Measurements from ENCODE around the gene TMED8.

Gene TMED8

GRCh38 chr14:77409131-77409533 is 32.2 kb upstream of the TMED8 start:
- DNase-seq (ENCODE audit: low spot score), result no peak
- TF ChIP-seq, protein P1, sequence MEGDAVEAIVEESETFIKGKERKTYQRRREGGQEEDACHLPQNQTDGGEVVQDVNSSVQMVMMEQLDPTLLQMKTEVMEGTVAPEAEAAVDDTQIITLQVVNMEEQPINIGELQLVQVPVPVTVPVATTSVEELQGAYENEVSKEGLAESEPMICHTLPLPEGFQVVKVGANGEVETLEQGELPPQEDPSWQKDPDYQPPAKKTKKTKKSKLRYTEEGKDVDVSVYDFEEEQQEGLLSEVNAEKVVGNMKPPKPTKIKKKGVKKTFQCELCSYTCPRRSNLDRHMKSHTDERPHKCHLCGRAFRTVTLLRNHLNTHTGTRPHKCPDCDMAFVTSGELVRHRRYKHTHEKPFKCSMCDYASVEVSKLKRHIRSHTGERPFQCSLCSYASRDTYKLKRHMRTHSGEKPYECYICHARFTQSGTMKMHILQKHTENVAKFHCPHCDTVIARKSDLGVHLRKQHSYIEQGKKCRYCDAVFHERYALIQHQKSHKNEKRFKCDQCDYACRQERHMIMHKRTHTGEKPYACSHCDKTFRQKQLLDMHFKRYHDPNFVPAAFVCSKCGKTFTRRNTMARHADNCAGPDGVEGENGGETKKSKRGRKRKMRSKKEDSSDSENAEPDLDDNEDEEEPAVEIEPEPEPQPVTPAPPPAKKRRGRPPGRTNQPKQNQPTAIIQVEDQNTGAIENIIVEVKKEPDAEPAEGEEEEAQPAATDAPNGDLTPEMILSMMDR (IDR thresholded peaks at IDR 0.05), result no peak
- no peak overlapping the region for H3K27ac ChIP-seq

GRCh38 chr14:77407158-77407557 is 30.3 kb upstream of the TMED8 start:
- H3K27ac ChIP-seq, result no peak overlapping the region
- DNase-seq (ENCODE audit: low spot score), result no peak
- TF ChIP-seq, protein P1 (IDR thresholded peaks at IDR 0.05), result no peak

More at GRCh38 chr14:77409131-77409533, 32.2 kb upstream of the TMED8 start:
- no peak overlapping the region for H3K4me3 ChIP-seq

DNA sequence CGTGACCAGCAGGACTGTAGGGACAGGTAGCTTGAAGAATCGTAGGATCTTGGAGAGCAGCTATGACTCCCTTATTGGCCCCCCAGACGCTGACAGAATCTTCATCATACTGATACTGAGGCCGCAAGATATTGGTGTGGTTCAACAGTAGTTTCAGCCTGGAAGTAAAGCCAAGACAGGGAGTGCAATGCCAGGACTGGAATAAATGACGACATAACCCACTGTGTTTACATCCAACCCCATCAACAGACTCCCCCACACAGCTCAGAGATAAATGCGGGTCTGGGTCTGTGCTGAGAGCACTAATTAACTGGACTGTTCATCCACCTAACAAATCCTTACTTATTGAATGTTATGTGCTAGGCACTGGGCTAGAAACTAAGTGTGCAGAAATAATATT is 29.8 kb upstream of the TMED8 start:
- TF ChIP-seq, protein P1 (IDR thresholded peaks at IDR 0.05), result no peak
- DNase-seq (ENCODE audit: low spot score), result no peak
- Histone ChIP-seq H3K27ac (no peak overlapping the region), H3K4me3 (no peak overlapping the region)

More at GRCh38 chr14:77407158-77407557, 30.3 kb upstream of the TMED8 start:
- H3K4me3 ChIP-seq, result no peak overlapping the region

GRCh38 chr14:77406086-77406485 is 29.2 kb upstream of the TMED8 start:
- TF ChIP-seq, protein P1 (IDR thresholded peaks at IDR 0.05), result no peak
- no peak for DNase-seq (ENCODE audit: low spot score)
- no peak overlapping the region for H3K27ac ChIP-seq
- H3K4me3 ChIP-seq, result no peak overlapping the region

DNA sequence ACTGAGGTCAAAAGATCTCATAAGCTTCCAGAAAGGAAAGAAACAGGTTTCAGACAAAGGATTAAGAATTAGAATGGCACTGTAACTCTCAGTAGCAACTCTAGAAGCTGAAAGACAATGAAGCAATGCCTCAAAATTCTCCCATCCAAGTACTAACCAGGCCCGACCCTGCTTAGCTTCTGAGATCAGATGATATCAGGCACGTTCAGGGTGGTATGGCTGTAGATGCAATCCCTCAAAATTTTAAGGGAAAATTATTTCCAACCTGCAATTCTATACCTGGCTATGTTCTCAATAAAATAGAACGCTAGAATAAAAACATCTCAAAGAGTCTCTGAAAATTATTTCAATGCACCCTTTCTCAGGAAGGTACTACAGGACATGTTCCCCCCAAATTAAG is 26.9 kb upstream of the TMED8 start:
- H3K27ac ChIP-seq, result no peak overlapping the region
- TF ChIP-seq, protein P1 (IDR thresholded peaks at IDR 0.05), result no peak
- DNase-seq (ENCODE audit: low spot score), result no peak
- H3K4me3 ChIP-seq, result no peak overlapping the region

GRCh38 chr14:77400216-77400615 is 23.3 kb upstream of the TMED8 start:
- no peak for DNase-seq (ENCODE audit: low spot score)
- TF ChIP-seq, protein P1 (IDR thresholded peaks at IDR 0.05), result no peak

GRCh38 chr14:77390188-77390587 is 13.3 kb upstream of the TMED8 start:
- Histone ChIP-seq H3K4me3 (no peak overlapping the region), H3K27ac (no peak overlapping the region)
- DNase-seq (ENCODE audit: low spot score), result no peak
- TF ChIP-seq, protein P1 (IDR thresholded peaks at IDR 0.05), result no peak

More at GRCh38 chr14:77400216-77400615, 23.3 kb upstream of the TMED8 start:
- no peak overlapping the region for H3K4me3 ChIP-seq
- no peak overlapping the region for H3K27ac ChIP-seq

All from coronary artery (tissue), 2 donors.